Measurements from ENCODE around the gene PAX8.
"Not testable (repeated sequence)": the region's sequence is repeated elsewhere in the genome, so short reads cannot be mapped to it uniquely, and the experiment has no call there.

The PAX8 gene

GRCh38 chr2:113288674-113289149, 10.0 kb upstream of the PAX8 start:
- DNase-seq (ENCODE audit: low spot score), result not testable (repeated sequence)

- DNase-seq (ENCODE audit: low spot score), result not testable (repeated sequence)
Observed at GRCh38 chr2:113288117-113288673, 9.5 kb upstream of the PAX8 start.

GRCh38 chr2:113285816-113286215, 7.1 kb upstream of the PAX8 start:
- no peak for DNase-seq (ENCODE audit: low spot score)

GRCh38 chr2:113284999-113285398, 6.3 kb upstream of the PAX8 start:
- not testable (repeated sequence) for DNase-seq (ENCODE audit: low spot score)

GRCh38 chr2:113284476-113284875, 5.8 kb upstream of the PAX8 start:
- DNase-seq (ENCODE audit: low spot score), result no peak

- peak; percentile 32 for DNase-seq (ENCODE audit: low spot score)
Observed at GRCh38 chr2:113283704-113284284, 5.1 kb upstream of the PAX8 start.

- DNase-seq (ENCODE audit: low spot score), result peak; percentile 57
Observed at GRCh38 chr2:113282747-113283533, 4.2 kb upstream of the PAX8 start.

- no peak for DNase-seq (ENCODE audit: low spot score)
Observed at GRCh38 chr2:113281910-113282746, 3.4 kb upstream of the PAX8 start.

GRCh38 chr2:113278073-113278741, 514 bp downstream of the PAX8 start:
- DNase-seq (ENCODE audit: low spot score), result no peak

- DNase-seq (ENCODE audit: low spot score), result no peak
Observed at GRCh38 chr2:113277474-113278072, 1.1 kb downstream of the PAX8 start.

GRCh38 chr2:113276761-113277425, 1.8 kb downstream of the PAX8 start:
- no peak for DNase-seq (ENCODE audit: low spot score)

GRCh38 chr2:113276216-113276760, 2.4 kb downstream of the PAX8 start:
- no peak for DNase-seq (ENCODE audit: low spot score)

GRCh38 chr2:113275556-113276215, 3.0 kb downstream of the PAX8 start:
- no peak for DNase-seq (ENCODE audit: low spot score)

GRCh38 chr2:113274432-113274831, 4.3 kb downstream of the PAX8 start:
- no peak for DNase-seq (ENCODE audit: low spot score)

GRCh38 chr2:113273981-113274380, 4.7 kb downstream of the PAX8 start:
- no peak for DNase-seq (ENCODE audit: low spot score)

- no peak for DNase-seq (ENCODE audit: low spot score)
Observed at GRCh38 chr2:113273027-113273551, 5.6 kb downstream of the PAX8 start.

GRCh38 chr2:113272477-113272876, 6.2 kb downstream of the PAX8 start:
- no peak for DNase-seq (ENCODE audit: low spot score)

- no peak for DNase-seq (ENCODE audit: low spot score)
Observed at GRCh38 chr2:113268621-113269360, 9.9 kb downstream of the PAX8 start.

GRCh38 chr2:113266431-113266830, 12.3 kb downstream of the PAX8 start:
- no peak for DNase-seq (ENCODE audit: low spot score)
